GM23248 (cell line): ENCODE measurements around the gene RAD51B.

Experiments used
- EZH2 ChIP-seq: fragments of 200-600 bp; sonication (generic); IDR thresholded peaks from 2 replicates; pipeline ENCODE4 v1.6.1; 2018; ENCODE audit warnings: antibody characterized with exemption, mild to moderate bottlenecking; ENCODE audit not compliant: insufficient read depth, poor library complexity, severe bottlenecking
- EZH2phosphoT487 ChIP-seq: fragments of 200-600 bp; sonication (generic); IDR thresholded peaks from 2 replicates; pipeline ENCODE4 v1.6.1; 2018; ENCODE audit warnings: antibody characterized with exemption, moderate library complexity, mild to moderate bottlenecking, low read depth; ENCODE audit not compliant: insufficient read depth

GRCh38 chr14:68364792-68365192 is 545.2 kb downstream of the RAD51B start:
- TF ChIP-seq EZH2 (no peak), EZH2phosphoT487 (no peak)
